GM23248 (cell line): Measurements from ENCODE around the gene TLNRD1. TPM values are rescaled to one million over a fixed set of nuclear protein-coding genes. Genes with fewer than 3 reads are reported as not detected.
A peak's percentile ranks its signal among the peaks of the same experiment; 100 is the strongest.

ENCODE experiments used
- DNase-seq: peaks from one replicate; pipeline ENCODE4 v3.0.0-alpha.2; 2015
- H2AFZ ChIP-seq: fragments of 200-600 bp; sonication (generic); 2 replicates; pipeline ENCODE4 v1.6.1; 2016; ENCODE audit warnings: antibody characterized with exemption
- H3F3A ChIP-seq: fragments of 200-600 bp; sonication (generic); 2 replicates; pipeline ENCODE4 v1.6.1; 2016; ENCODE audit warnings: mild to moderate bottlenecking, antibody characterized with exemption, mixed run types; ENCODE audit not compliant: insufficient read depth
- H3K27ac ChIP-seq: fragments of 200-600 bp; sonication (generic); 2 replicates; pipeline ENCODE4 v1.5.1; 2016; ENCODE audit warnings: mild to moderate bottlenecking
- H3K27me3 ChIP-seq: fragments of 200-600 bp; sonication (generic); replicated peaks from 2 replicates; pipeline ENCODE4 v1.6.1; 2016; ENCODE audit warnings: mild to moderate bottlenecking; ENCODE audit not compliant: insufficient read depth
- H3K36me3 ChIP-seq: fragments of 200-600 bp; sonication (generic); 2 replicates; pipeline ENCODE4 v1.6.1; 2016; ENCODE audit warnings: low read depth, mild to moderate bottlenecking
- H3K4me1 ChIP-seq: fragments of 200-600 bp; sonication (generic); 2 replicates; pipeline ENCODE4 v1.6.1; 2016; ENCODE audit warnings: mild to moderate bottlenecking; ENCODE audit not compliant: insufficient read depth
- H3K4me2 ChIP-seq: fragments of 200-600 bp; sonication (generic); one replicate; pipeline ENCODE4 v1.6.1; 2016; ENCODE audit warnings: mild to moderate bottlenecking; ENCODE audit not compliant: unreplicated experiment
- H3K4me3 ChIP-seq: fragments of 200-600 bp; sonication (generic); 2 replicates; pipeline ENCODE4 v1.5.1; 2016; ENCODE audit warnings: mild to moderate bottlenecking
- H3K79me2 ChIP-seq: fragments of 200-600 bp; sonication (generic); 2 replicates; pipeline ENCODE4 v1.6.1; 2016; ENCODE audit warnings: mild to moderate bottlenecking; ENCODE audit not compliant: insufficient read depth
- H3K9ac ChIP-seq: fragments of 200-600 bp; sonication (generic); 2 replicates; pipeline ENCODE4 v1.6.1; 2016; ENCODE audit warnings: mild to moderate bottlenecking
- H3K9me2 ChIP-seq: fragments of 200-600 bp; sonication (generic); 2 replicates; pipeline ENCODE4 v1.6.1; 2016; ENCODE audit warnings: mixed run types, mild to moderate bottlenecking, moderate library complexity; ENCODE audit not compliant: insufficient read depth
- H3K9me3 ChIP-seq: fragments of 200-600 bp; sonication (generic); one replicate; pipeline ENCODE4 v1.6.1; 2017; ENCODE audit warnings: low read depth
- H4K20me1 ChIP-seq: fragments of 200-600 bp; sonication (generic); 2 replicates; pipeline ENCODE4 v1.6.0; 2016; ENCODE audit not compliant: insufficient read depth
- EZH2 ChIP-seq: fragments of 200-600 bp; sonication (generic); IDR thresholded peaks from 2 replicates; pipeline ENCODE4 v1.6.1; 2018; ENCODE audit warnings: antibody characterized with exemption, mild to moderate bottlenecking; ENCODE audit not compliant: insufficient read depth, poor library complexity, severe bottlenecking
- EZH2phosphoT487 ChIP-seq: fragments of 200-600 bp; sonication (generic); IDR thresholded peaks from 2 replicates; pipeline ENCODE4 v1.6.1; 2018; ENCODE audit warnings: antibody characterized with exemption, moderate library complexity, mild to moderate bottlenecking, low read depth; ENCODE audit not compliant: insufficient read depth
- WGBS, 2 experiments: methylation state at CpG; one replicate each; pipeline ENCODE4 v1.1.6; 2015 to 2017; ENCODE audit warnings: low lambda C conversion rate in 2 of 2, low coverage in 1 of 2; ENCODE audit errors: missing lambda C conversion rate in 2 of 2; 5-methylcytosine and 5-hydroxymethylcytosine counted together
- in situ Hi-C: fragments of 300-500 bp; cut with MboI; formaldehyde crosslinking; loops from 2 replicates; pipeline ENCODE4 v1.15.0; 2020
- microRNA-seq: library from miRNA; unstranded; fragments of <30 nt; microRNA quantifications from one replicate; pipeline ENCODE4, GENCODE V29; 2016; ENCODE audit warnings: borderline number of aligned reads
- polyA plus RNA-seq: library from polyadenylated mRNA; unstranded; fragments of >200 nt; fragmentation: Nextera tagmentation; extraction: Ambion mirVana; gene quantifications from 2 replicates; pipeline ENCODE4 v1.2.1, GENCODE V29; 2016
- small RNA-seq: library from RNA; depleted of rRNA; stranded (forward); fragments of <200 nt; gene quantifications from one replicate; pipeline ENCODE3, GENCODE V24; 2014; ENCODE audit warnings: low read depth, low replicate concordance
- total RNA-seq: library from RNA; depleted of rRNA; stranded (reverse); fragments of >200 nt; shearing (Covaris generic); gene quantifications from 2 replicates; pipeline ENCODE4 v1.2.3, GENCODE V29; 2014; rRNA removed

The TLNRD1 gene
- total and polyA plus RNA-seq, 2 experiments from 2014 or later = 2.9 to 11.5 TPM

DNA sequence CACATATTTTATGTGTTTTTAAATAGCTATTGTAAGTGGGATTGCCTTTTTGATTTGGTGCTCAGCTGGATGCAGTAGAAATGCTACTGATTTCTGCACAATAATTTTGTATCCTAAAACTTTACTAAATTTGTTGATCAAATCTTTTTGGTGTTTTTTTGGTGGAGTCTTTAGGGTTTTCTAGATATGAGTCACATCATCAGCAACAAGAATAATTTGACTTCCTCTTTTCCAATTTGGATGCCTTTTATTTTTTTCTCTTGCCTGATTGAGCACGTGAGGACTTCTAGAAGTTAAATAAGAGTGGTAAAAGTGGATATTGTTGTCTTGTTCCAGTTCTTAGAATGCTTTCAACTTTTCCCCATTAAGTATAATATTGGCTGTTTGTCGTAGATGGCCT is 51.3 kb downstream of the TLNRD1 start:
- Histone ChIP-seq H3K27me3 (no peaks in the 10 kb centered on the region), H4K20me1 (no peaks in the 10 kb centered on the region), H3K4me2 (no peak overlapping the region), H2AFZ (no peak overlapping the region), H3K9ac (no peak overlapping the region), H3K4me1 (peaks cover 8% of the 10 kb centered on the region), H3K9me3 (no peaks in the 10 kb centered on the region), H3K36me3 (no peaks in the 10 kb centered on the region), H3K27ac (no peak overlapping the region), H3K9me2 (no peaks in the 10 kb centered on the region), H3K4me3 (no peak overlapping the region), H3F3A (no peaks in the 10 kb centered on the region), H3K79me2 (no peaks in the 10 kb centered on the region)
- no peak for DNase-seq
- in situ Hi-C loops = no loop called here
- TF ChIP-seq EZH2phosphoT487 = no peak
- WGBS, 2 experiments = 78 to 87% methylated on average over 2 of the region's 2 CpGs

DNA sequence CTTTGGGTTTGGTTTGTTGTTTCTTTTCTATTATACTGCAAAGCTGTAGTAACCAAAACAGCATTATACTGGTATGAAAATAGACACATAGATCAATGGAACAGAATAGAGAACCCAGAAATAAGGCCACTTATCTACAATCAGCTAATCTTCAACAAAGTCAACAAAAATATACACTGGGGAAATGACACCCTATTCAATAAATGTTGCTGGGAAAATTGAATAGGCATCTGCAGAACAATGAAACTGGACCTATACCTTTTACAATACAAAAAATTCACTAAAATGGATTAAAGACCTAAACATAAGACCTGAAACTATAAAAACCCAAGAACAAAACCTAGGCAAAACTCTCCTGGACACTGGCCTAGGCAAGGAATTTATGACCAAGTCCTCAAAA is 52.9 kb downstream of the TLNRD1 start:
- H3K9me2 ChIP-seq = no peaks in the 10 kb centered on the region
- H3K36me3 ChIP-seq = no peaks in the 10 kb centered on the region
- H3K27ac ChIP-seq = no peak overlapping the region
- no peaks in the 10 kb centered on the region for H3K27me3 ChIP-seq
- H3K4me1 ChIP-seq = peaks cover 8% of the 10 kb centered on the region
- TF ChIP-seq EZH2phosphoT487 (no peak), EZH2 (no peak)
- H3F3A ChIP-seq = no peaks in the 10 kb centered on the region
- no peaks in the 10 kb centered on the region for H4K20me1 ChIP-seq
- no peaks in the 10 kb centered on the region for H3K9me3 ChIP-seq
- H3K9ac ChIP-seq = no peak overlapping the region
- no peak for DNase-seq
- no peak overlapping the region for H3K4me2 ChIP-seq
- no peak overlapping the region for H2AFZ ChIP-seq
- in situ Hi-C loops = no loop called here
- no peak overlapping the region for H3K4me3 ChIP-seq
- H3K79me2 ChIP-seq = no peaks in the 10 kb centered on the region

DNA sequence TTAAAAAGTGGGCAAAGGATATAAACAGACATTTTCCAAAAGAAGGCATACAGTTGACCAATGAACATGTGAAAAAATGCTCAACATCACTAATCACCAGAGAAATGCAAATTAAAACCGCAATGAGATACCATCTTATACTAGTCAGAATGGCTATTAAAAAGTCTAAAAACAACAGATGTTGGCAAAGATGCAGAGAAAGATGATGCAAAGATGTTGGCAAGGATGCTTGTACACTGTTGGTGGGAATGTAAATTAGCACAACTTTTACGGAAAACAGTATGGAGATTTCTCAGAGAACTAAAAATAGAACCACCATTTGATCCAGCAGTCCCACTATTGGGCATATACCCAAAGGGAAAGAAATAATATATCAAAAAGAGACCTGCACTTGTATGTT is 53.5 kb downstream of the TLNRD1 start:
- H4K20me1 ChIP-seq = no peaks in the 10 kb centered on the region
- H3K4me3 ChIP-seq = no peak overlapping the region
- H3K79me2 ChIP-seq = no peaks in the 10 kb centered on the region
- no peaks in the 10 kb centered on the region for H3F3A ChIP-seq
- no peak overlapping the region for H3K4me2 ChIP-seq
- no peaks in the 10 kb centered on the region for H3K9me3 ChIP-seq
- in situ Hi-C loops = no loop called here
- H3K27me3 ChIP-seq = no peaks in the 10 kb centered on the region
- H3K9ac ChIP-seq = no peak overlapping the region
- 41 to 47% methylated on average over 2 of the region's 2 CpGs for WGBS, 2 experiments
- no peaks in the 10 kb centered on the region for H3K9me2 ChIP-seq
- no peak overlapping the region for H3K27ac ChIP-seq
- H3K4me1 ChIP-seq = peaks cover 8% of the 10 kb centered on the region
- H3K36me3 ChIP-seq = no peaks in the 10 kb centered on the region
- peak; percentile 76 for DNase-seq
- no peak overlapping the region for H2AFZ ChIP-seq
- TF ChIP-seq EZH2 = no peak
- TF ChIP-seq EZH2phosphoT487 = no peak

Small RNAs within 50 kb of the gene (microRNA-seq; reads per million reads assigned to microRNA genes)
- gene MIR4514 = not detected

Small RNAs within 50 kb of the gene (small RNA-seq; reads per million reads assigned to genes)
- gene MIR4514 = not detected

Other genes with a start within 250 kb of the TLNRD1 start
- 213 and 232 TPM in 2 replicates for gene CEMIP, start 221.6 kb upstream of the TLNRD1 start, total RNA-seq
- 134 and 137 TPM in 2 replicates for gene CEMIP, start 221.6 kb upstream of the TLNRD1 start, polyA plus RNA-seq
- 22.3 and 23.0 TPM in 2 replicates for gene MESD, start 11.1 kb upstream of the TLNRD1 start, total RNA-seq
- gene MESD, start 11.1 kb upstream of the TLNRD1 start, polyA plus RNA-seq = 35.5 and 37.8 TPM in 2 replicates
- gene CFAP161, start 133.3 kb downstream of the TLNRD1 start, total RNA-seq = not detected in 2 replicates
- gene CFAP161, start 133.3 kb downstream of the TLNRD1 start, polyA plus RNA-seq = not detected in 2 replicates
- under 0.01 and 0.32 TPM in 2 replicates for gene IL16, start 196.0 kb downstream of the TLNRD1 start, total RNA-seq
- gene IL16, start 196.0 kb downstream of the TLNRD1 start, polyA plus RNA-seq = 0.53 and 0.94 TPM in 2 replicates